Measurements from ENCODE around the gene ADCYAP1R1.

The ADCYAP1R1 gene

GRCh38 chr7:31052841-31053601, 913 bp downstream of the ADCYAP1R1 start:
- CTCF ChIA-PET: no interaction called here
- POLR2A ChIA-PET: no interaction called here
- peak; percentile 21 for DNase-seq (ENCODE audit: extremely low spot score)
- TF ChIP-seq SP1 (IDR thresholded peaks at IDR 0.05) (no peak), CTBP1 (IDR thresholded peaks at IDR 0.05; ENCODE audit: borderline replicate concordance) (no peak), ARNT (IDR thresholded peaks at IDR 0.05) (no peak), HDGF (IDR thresholded peaks at IDR 0.05; ENCODE audit: borderline replicate concordance) (no peak), SUZ12 (IDR thresholded peaks at IDR 0.05) (no peak), L3MBTL2 (conservative IDR thresholded peaks at IDR 0.05) (no peak), BHLHE40 (IDR thresholded peaks at IDR 0.05; ENCODE audit: borderline replicate concordance) (no peak), ZNF384 (IDR thresholded peaks at IDR 0.05) (no peak), FOXM1 (IDR thresholded peaks at IDR 0.05; ENCODE audit: borderline replicate concordance) (no peak), LEF1 (IDR thresholded peaks at IDR 0.05; ENCODE audit: borderline replicate concordance) (no peak), FOXA1 (IDR thresholded peaks at IDR 0.05) (no peak), FOXK2 (IDR thresholded peaks at IDR 0.05) (no peak), ELF4 (IDR thresholded peaks at IDR 0.05) (no peak), PKNOX1 (IDR thresholded peaks at IDR 0.05) (no peak), NFRKB (IDR thresholded peaks at IDR 0.05) (no peak)

DNA sequence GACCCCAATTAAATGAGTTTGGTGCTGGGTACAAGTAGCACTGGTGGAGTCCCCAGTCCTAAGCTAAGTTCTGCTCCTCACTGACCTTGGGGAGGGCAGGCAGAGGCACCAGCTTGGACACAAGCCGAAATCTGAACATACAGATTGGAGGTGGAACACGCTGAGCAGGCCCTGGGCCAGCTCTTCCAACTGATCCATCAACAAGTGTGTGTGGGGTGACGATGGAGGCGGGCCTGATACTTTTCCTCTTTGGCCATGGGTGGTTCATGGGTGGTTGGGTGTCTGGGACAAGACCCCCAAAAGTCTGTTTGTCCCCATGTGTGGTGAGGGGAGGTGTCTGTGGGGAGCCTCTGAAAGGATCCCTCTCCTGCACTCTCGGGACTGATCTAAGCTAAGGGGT, 1.9 kb downstream of the ADCYAP1R1 start:
- TF ChIP-seq ARNT (IDR thresholded peaks at IDR 0.05) (no peak), NFRKB (IDR thresholded peaks at IDR 0.05) (no peak), ZNF384 (IDR thresholded peaks at IDR 0.05) (no peak), FOXK2 (IDR thresholded peaks at IDR 0.05) (no peak), SP1 (IDR thresholded peaks at IDR 0.05) (no peak)
- ChIA-PET CTCF (no interaction called here), POLR2A (interaction anchor here (1.3 kb wide), 1 partner anchor 11 kb away, joined by 3 read pairs; no protein-coding TSS in a partner anchor)
- DNase-seq (ENCODE audit: extremely low spot score): no peak

GRCh38 chr7:31054608-31055278, 2.6 kb downstream of the ADCYAP1R1 start:
- DNase-seq (ENCODE audit: extremely low spot score): no peak
- TF ChIP-seq HDGF (IDR thresholded peaks at IDR 0.05; ENCODE audit: borderline replicate concordance) (no peak), PKNOX1 (IDR thresholded peaks at IDR 0.05) (no peak), ARNT (IDR thresholded peaks at IDR 0.05) (no peak), L3MBTL2 (conservative IDR thresholded peaks at IDR 0.05) (no peak), SUZ12 (IDR thresholded peaks at IDR 0.05) (no peak), TARDBP (IDR thresholded peaks at IDR 0.05) (no peak), LEF1 (IDR thresholded peaks at IDR 0.05; ENCODE audit: borderline replicate concordance) (no peak), BHLHE40 (IDR thresholded peaks at IDR 0.05; ENCODE audit: borderline replicate concordance) (no peak), CTBP1 (IDR thresholded peaks at IDR 0.05; ENCODE audit: borderline replicate concordance) (no peak), FOXK2 (IDR thresholded peaks at IDR 0.05) (no peak), FOXA1 (IDR thresholded peaks at IDR 0.05) (no peak), FOXM1 (IDR thresholded peaks at IDR 0.05; ENCODE audit: borderline replicate concordance) (no peak), SP1 (IDR thresholded peaks at IDR 0.05) (no peak)
- ChIA-PET POLR2A (interaction anchor here (1.3 kb wide), 1 partner anchor 10 kb away, joined by 3 read pairs; no protein-coding TSS in a partner anchor), CTCF (interaction anchor here (1.3 kb wide), 1 partner anchor 15 kb away, joined by 4 read pairs; no protein-coding TSS in a partner anchor)

DNA sequence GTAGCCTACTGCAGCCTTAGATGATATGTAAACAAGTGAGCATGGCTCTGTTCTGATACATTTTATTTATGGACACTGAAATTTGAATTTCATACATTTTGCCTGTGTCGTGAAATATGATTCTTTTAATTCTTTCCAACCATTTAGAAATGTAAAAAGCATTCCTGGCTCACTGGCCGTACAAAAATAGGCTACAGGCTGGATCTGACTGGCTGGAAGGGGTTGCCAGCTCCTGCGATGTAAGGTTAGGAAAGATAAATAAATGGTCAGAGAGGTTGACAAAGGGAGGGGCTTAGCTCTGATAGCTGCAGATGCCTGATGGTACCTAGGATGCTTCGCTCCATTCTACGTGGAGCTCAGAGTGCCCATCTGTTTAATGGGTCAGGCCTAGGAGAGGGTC, 3.4 kb downstream of the ADCYAP1R1 start:
- CTCF ChIA-PET: interaction anchor here (1.3 kb wide), 1 partner anchor 15 kb away, joined by 4 read pairs; no protein-coding TSS in a partner anchor
- TF ChIP-seq HDGF (IDR thresholded peaks at IDR 0.05; ENCODE audit: borderline replicate concordance): no peak
- POLR2A ChIA-PET: no interaction called here
- no peak for DNase-seq (ENCODE audit: extremely low spot score)

DNA sequence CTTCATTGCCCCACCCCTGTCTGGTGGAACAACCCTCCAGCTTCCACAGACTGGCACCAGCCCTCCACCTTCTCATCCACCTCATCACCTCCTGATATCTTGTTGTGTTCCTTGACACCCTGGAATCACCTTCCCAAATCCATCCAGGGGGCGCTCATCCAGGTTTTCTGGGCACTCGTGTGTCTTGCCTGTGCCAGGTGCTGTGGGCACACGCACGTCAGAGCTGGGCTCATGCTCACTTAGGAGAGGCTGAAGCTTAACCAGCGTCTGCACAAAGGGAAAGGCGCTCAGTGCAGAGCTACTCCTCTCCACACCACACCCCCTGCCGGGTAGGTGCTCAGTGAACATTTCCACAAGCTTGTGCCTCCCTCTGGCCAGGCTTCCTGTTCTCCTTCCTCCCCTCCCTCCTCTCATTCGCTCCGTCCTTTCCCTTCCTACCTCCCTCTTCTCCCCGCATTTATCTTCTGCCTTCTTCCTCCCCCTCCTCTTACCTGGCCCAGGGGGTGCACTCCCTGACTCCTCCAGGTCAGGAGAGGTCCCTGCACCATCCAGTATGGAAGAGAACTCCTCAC, 4.8 kb downstream of the ADCYAP1R1 start:
- POLR2A ChIA-PET: no interaction called here
- CTCF ChIA-PET: interaction anchor here (0.9 kb wide), 1 partner anchor 69 kb away, joined by 3 read pairs; no protein-coding TSS in a partner anchor
- no peak for DNase-seq (ENCODE audit: extremely low spot score)
- TF ChIP-seq ZNF384 (IDR thresholded peaks at IDR 0.05) (no peak), BHLHE40 (IDR thresholded peaks at IDR 0.05; ENCODE audit: borderline replicate concordance) (no peak), CTBP1 (IDR thresholded peaks at IDR 0.05; ENCODE audit: borderline replicate concordance) (no peak), FOXK2 (IDR thresholded peaks at IDR 0.05) (no peak), PKNOX1 (IDR thresholded peaks at IDR 0.05) (no peak), FOXA1 (IDR thresholded peaks at IDR 0.05) (no peak), TARDBP (IDR thresholded peaks at IDR 0.05) (no peak), FOXM1 (IDR thresholded peaks at IDR 0.05; ENCODE audit: borderline replicate concordance) (no peak), LEF1 (IDR thresholded peaks at IDR 0.05; ENCODE audit: borderline replicate concordance) (no peak), ELF4 (IDR thresholded peaks at IDR 0.05) (no peak), SP1 (IDR thresholded peaks at IDR 0.05) (no peak), SUZ12 (IDR thresholded peaks at IDR 0.05) (no peak), NFRKB (IDR thresholded peaks at IDR 0.05) (no peak), ARNT (IDR thresholded peaks at IDR 0.05) (no peak), L3MBTL2 (conservative IDR thresholded peaks at IDR 0.05) (no peak), HDGF (IDR thresholded peaks at IDR 0.05; ENCODE audit: borderline replicate concordance) (no peak)
